Subcutaneous adipose tissue (tissue), 4 donors: ENCODE results near the gene EMC7. TPM values are rescaled to one million over a fixed set of nuclear protein-coding genes. Genes with fewer than 3 reads are reported as not detected.

ENCODE experiments used
- CTCF ChIP-seq: fragments of 450-650 bp; IDR thresholded peaks from one replicate; pipeline ENCODE4 v1.5.1; 2016; ENCODE audit warnings: low read depth, mild to moderate bottlenecking, control low read depth, antibody characterized with exemption, moderate library complexity
- total RNA-seq, 4 donors: library from RNA; depleted of rRNA; stranded (reverse); fragments of >200 nt; gene quantifications; one replicate each; pipeline ENCODE4 v1.1.0, GENCODE V29; 2016

The EMC7 gene
- 10 to 100 TPM; 41.8 to 62.8 (median 44.5) TPM for total RNA-seq

DNA sequence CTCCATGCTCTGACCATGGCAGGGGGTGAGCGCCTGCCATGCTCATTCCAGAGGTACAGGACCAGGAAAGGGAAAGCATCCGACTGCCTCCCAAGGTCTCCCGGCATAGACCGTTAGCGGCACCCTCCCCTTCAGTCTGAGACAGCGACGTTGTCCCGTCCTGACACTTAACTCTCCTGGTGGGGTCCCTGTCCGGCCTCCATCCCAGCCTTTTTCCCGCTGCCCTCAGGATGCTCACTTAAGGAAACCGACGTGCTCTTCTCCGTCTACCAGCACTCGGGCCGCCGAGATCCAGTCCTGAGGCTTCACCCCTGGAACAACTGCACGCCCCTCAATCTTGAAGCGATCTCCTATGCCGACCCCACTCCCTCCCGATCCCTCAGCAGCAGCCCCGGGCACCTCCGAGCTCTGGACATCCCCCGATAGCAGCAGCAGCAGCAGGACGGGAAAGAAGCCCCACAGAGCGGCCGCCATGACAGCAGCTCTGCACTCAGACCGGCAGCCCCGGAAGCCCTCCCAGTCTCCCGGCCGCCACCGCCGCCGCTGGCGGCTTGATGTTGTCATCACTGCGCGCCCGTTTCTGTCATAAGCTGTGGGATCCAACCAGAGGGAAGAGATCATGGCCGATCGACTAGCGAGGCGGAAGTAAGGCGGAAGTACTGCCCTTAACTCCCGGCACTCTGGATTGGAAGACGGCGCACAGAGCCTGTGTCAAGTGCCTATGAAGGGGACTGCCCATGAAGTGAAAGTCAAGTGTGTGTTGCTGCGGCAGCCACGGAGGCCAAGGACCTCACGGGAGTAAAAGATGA lies at the start of gene EMC7, which contains the start of gene PGBD4:
TSS of gene EMC7 (minus strand) at position 497 of the 809 bp plus-strand sequence. CDS start at position 474, 23 bp downstream.
TSS of gene PGBD4 (plus strand) at position 718 of the 809 bp plus-strand sequence. CDS start 449 bp downstream, outside the sequence.
- TF ChIP-seq CTCF, result no peak

DNA sequence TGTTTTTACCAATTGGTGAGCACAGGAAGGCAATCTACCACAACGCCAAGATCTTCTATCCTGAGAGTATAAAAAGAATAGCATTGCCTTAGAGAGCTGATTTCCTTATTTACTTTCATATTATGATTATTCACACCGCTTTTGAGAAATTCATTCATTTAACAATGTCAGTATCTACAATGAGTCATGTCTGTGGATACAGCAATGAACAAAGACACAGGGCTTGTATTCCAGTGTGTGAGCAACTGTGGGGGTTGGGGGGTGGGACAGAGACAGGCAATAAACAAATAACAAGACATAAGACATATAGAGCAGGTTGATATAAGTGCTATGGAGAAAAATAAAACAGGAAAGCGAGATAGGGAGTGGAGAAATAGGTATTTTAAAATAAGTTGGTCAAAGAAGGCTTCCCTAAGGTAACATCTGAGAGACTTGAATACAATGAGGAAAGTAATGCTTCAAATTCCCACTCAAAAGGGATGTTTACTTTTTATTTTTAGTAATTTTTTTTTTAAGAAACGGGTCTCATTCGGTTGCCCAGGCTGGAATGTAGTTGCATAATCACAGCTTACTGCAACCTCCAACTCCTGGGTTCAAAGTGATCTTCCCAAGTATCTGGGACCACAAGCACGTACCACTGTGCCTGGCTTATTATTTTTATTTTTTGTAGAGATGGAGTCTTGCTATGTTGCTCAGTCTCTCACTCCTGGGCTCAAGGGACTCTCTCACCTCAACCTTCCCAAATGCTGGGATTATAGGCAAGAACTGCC lies 45.9 kb upstream of the EMC7 start:
- TF ChIP-seq CTCF, result no peak

DNA sequence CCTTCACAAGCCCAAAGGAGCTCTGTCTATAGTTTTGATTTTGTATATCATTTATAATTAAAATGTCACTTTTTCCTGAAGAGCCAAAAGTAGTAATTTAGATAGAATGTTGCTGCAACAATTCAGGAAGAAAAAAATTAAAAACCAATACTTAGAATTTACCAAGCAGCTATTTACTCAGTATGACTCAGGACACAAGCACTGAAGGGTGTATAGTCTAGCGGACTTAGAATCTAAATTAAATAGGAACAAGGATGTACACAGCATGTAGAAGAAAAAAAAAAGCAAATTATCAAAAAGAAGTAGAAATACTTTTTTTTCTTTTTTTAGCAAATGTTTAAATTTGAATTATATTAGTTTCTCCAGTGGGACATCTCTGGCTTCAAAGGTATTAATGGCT lies 31.8 kb upstream of the EMC7 start:
- TF ChIP-seq CTCF, result no peak

DNA sequence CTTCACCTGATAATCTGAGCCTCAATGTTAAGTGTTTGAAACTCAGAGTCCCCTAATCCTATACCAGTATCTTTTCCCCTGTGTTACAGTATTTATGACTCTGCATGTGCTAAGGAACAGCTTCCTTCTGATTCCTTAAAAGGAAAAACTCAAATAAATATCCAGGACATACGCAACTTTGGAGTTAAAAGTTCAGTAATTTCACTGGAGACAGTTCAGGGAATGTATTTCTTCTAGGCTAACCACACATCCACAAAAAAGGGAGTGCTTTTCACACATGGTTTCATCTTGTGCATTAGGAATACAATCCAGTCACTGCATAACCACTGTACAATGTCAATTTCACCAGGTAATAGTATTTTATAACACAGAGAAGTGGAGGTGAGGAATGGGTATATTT lies 31.2 kb upstream of the EMC7 start:
- TF ChIP-seq CTCF, result no peak

DNA sequence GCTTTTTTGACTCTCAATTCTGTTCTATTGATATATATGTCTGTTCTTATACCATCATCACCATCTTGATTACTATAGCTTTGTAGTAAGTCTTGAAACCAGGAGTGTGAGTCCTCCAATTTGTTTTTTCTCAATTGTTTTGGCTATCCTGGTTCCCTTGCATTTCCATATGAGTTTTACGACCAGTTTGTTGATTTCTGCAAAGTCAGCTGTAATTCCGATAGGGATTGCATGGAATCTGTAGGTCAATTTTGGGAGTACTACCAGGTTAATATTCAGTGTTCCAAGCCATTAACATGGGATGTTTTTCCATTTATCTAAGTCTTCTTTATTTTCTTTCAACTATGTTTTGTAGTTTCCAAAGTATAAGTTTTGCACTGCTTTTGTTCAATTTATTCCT lies 27.2 kb upstream of the EMC7 start:
- TF ChIP-seq CTCF, result no peak

- TF ChIP-seq CTCF, result no peak
Measured at GRCh38 chr15:34126522-34126921, 24.9 kb upstream of the EMC7 start.

DNA sequence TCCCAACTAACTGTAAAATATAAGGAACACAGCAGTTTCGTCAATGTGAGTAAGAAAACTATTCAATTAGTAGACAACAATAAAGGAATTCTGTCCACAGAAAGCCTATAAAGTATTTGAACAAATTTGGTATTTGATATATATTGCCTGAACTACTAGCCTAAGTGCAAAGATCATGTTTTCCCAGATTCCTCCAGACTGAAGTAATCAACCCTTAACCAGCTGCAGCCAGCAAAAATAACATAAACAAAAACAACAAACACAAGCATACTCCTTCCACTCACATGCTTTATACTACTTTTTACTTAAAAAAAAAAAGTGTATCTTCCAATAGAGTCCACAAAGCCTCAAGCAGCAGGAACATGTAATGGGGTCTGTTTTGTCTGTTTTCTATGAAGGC lies 24.3 kb upstream of the EMC7 start:
- no peak for TF ChIP-seq CTCF
